OCI-LY3 (cell line): ENCODE results near the gene SRGAP2C.
A peak's percentile ranks its signal among the peaks of the same experiment; 100 is the strongest.
"Not testable (repeated sequence)": the region's sequence is repeated elsewhere in the genome, so short reads cannot be mapped to it uniquely, and the experiment has no call there.

ENCODE experiments used
- H2AFZ ChIP-seq: fragments of 200-600, 300-600 bp; shearing (Covaris generic); 2 replicates; pipeline ENCODE4 v1.6.0; 2014; ENCODE audit warnings: antibody characterized with exemption, low read depth, low read length
- H3K27ac ChIP-seq: fragments of 200-600, 300-600 bp; sonication (generic); 2 replicates; pipeline ENCODE4 v1.5.1; 2014; ENCODE audit warnings: mild to moderate bottlenecking, low read length, moderate library complexity, mixed read lengths
- H3K27me3 ChIP-seq: fragments of 200-600, 300-600 bp; sonication (generic); 2 replicates; pipeline ENCODE4 v1.6.1; 2014; ENCODE audit warnings: low read depth, low read length, mixed read lengths
- H3K36me3 ChIP-seq: fragments of 200-600, 300-600 bp; sonication (generic); replicated peaks from 2 replicates; pipeline ENCODE3; 2014; ENCODE audit warnings: low read depth, low read length, mixed read lengths
- H3K4me1 ChIP-seq: fragments of 300-600, 200-600 bp; sonication (generic); 2 replicates; pipeline ENCODE4 v1.6.1; 2014; ENCODE audit warnings: low read length, mixed read lengths
- H3K4me2 ChIP-seq: fragments of 200-600, 300-600 bp; sonication (generic); 2 replicates; pipeline ENCODE4 v1.6.1; 2014; ENCODE audit warnings: low read length, mixed read lengths
- H3K4me3 ChIP-seq: fragments of 300-600, 200-600 bp; sonication (generic); 2 replicates; pipeline ENCODE4 v1.5.1; 2014; ENCODE audit warnings: antibody characterized with exemption, mild to moderate bottlenecking, low read length, moderate library complexity
- H3K79me2 ChIP-seq: fragments of 300-600, 200-600 bp; shearing (Covaris generic); 2 replicates; pipeline ENCODE4 v1.6.1; 2014; ENCODE audit warnings: mild to moderate bottlenecking, low read length, mixed read lengths
- H3K9ac ChIP-seq: fragments of 300-600, 200-600 bp; shearing (Covaris generic); 2 replicates; pipeline ENCODE4 v1.6.0; 2014; ENCODE audit warnings: mild to moderate bottlenecking, low read length, moderate library complexity
- H3K9me3 ChIP-seq: fragments of 200-600, 300-600 bp; shearing (Covaris generic); 2 replicates; pipeline ENCODE4 v1.6.1; 2014; ENCODE audit warnings: low read length, mixed read lengths; ENCODE audit not compliant: insufficient read depth
- H4K20me1 ChIP-seq: fragments of 200-600, 300-600 bp; sonication (generic); 2 replicates; pipeline ENCODE4 v1.6.1; 2016; ENCODE audit warnings: low read length, mixed read lengths; ENCODE audit not compliant: insufficient read depth
- EZH2phosphoT487 ChIP-seq: fragments of 200-600 bp; shearing (Covaris generic); IDR thresholded peaks from 2 replicates; pipeline ENCODE4 v1.6.1; 2018; ENCODE audit warnings: antibody characterized with exemption, mixed run types, low read depth
- TF ChIP-seq, protein P1 (sequence below): fragments of 200-600, 300-600 bp; sonication (generic); IDR thresholded peaks from 2 replicates; pipeline ENCODE4 v1.5.1; 2014; ENCODE audit warnings: antibody characterized with exemption, low read length, low read depth

Gene SRGAP2C

DNA sequence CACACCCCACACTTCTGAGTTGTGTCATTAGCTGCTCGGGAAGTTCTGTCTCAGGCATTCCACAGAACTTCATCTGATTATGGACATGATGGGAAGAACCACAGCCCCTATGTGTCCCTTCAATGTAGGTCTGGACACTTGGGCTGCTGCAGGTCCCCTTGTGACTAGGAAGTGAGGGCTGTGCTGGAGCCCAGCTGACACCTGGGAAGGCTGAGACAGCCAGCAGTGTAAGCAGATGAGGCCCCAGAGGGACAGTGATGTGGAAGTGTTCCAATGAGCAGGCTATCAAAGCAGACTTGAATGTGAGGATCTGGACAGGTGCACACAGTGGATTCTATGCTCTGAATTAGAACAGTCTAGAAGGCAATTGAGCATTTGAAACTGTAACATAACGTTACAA lies 239.2 kb downstream of the SRGAP2C start:
- not testable (repeated sequence) for H4K20me1 ChIP-seq, H3K9ac ChIP-seq, H3K9me3 ChIP-seq, H3K79me2 ChIP-seq, H3K27ac ChIP-seq, H3K36me3 ChIP-seq, H3K4me3 ChIP-seq, H3K27me3 ChIP-seq, H3K4me2 ChIP-seq, H2AFZ ChIP-seq
- peaks cover 16% of the 10 kb centered on the region for H3K4me1 ChIP-seq

- Histone ChIP-seq H3K9ac (peak overlapping the region; percentile 82), H2AFZ (peak overlapping the region; percentile 76; the same call in 1 of the 2 replicates), H3K4me3 (peak overlapping the region; percentile 76), H3K27ac (peak overlapping the region; percentile 97), H3K4me1 (peaks cover 39% of the 10 kb centered on the region), H3K4me2 (peak overlapping the region; percentile 66)
- not testable (repeated sequence) for H3K27me3 ChIP-seq, H3K79me2 ChIP-seq, H3K36me3 ChIP-seq, H3K9me3 ChIP-seq, H4K20me1 ChIP-seq
Observed at GRCh38 chr1:121433517-121433916, 248.7 kb downstream of the SRGAP2C start.

DNA sequence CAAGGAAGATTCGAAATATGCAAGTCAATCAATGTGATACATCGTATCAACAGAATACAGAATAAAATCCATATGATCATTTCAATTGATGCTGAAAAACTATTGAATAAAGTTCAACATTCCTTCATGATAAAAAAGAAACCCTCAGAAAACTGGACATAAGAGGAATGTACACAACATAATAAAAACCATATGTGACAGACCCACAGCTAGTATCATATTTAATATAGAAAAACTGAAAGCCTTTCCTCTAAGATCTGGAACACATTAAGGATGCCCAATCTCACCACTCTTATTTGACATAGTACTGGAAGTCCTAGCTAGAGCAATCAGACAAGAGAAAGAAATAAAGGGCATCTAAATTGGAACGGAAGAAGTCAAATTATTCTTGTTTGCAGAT lies 254.1 kb downstream of the SRGAP2C start:
- not testable (repeated sequence) for H3K9ac ChIP-seq, H2AFZ ChIP-seq, H3K79me2 ChIP-seq, H4K20me1 ChIP-seq, H3K27ac ChIP-seq, H3K36me3 ChIP-seq, H3K27me3 ChIP-seq, H3K4me3 ChIP-seq, H3K4me2 ChIP-seq, H3K9me3 ChIP-seq
- peaks cover 14% of the 10 kb centered on the region for H3K4me1 ChIP-seq

- Histone ChIP-seq H3K79me2 (no peaks in the 10 kb centered on the region), H3K4me3 (no peak overlapping the region), H2AFZ (no peak overlapping the region), H3K4me1 (peaks cover 15% of the 10 kb centered on the region), H3K27me3 (no peaks in the 10 kb centered on the region), H3K4me2 (no peak overlapping the region), H3K36me3 (no peaks in the 10 kb centered on the region), H4K20me1 (no peaks in the 10 kb centered on the region), H3K27ac (no peak overlapping the region), H3K9me3 (no peaks in the 10 kb centered on the region), H3K9ac (no peak overlapping the region)
- TF ChIP-seq, protein P1, sequence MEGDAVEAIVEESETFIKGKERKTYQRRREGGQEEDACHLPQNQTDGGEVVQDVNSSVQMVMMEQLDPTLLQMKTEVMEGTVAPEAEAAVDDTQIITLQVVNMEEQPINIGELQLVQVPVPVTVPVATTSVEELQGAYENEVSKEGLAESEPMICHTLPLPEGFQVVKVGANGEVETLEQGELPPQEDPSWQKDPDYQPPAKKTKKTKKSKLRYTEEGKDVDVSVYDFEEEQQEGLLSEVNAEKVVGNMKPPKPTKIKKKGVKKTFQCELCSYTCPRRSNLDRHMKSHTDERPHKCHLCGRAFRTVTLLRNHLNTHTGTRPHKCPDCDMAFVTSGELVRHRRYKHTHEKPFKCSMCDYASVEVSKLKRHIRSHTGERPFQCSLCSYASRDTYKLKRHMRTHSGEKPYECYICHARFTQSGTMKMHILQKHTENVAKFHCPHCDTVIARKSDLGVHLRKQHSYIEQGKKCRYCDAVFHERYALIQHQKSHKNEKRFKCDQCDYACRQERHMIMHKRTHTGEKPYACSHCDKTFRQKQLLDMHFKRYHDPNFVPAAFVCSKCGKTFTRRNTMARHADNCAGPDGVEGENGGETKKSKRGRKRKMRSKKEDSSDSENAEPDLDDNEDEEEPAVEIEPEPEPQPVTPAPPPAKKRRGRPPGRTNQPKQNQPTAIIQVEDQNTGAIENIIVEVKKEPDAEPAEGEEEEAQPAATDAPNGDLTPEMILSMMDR = no peak
- TF ChIP-seq EZH2phosphoT487 = no peak
Observed at GRCh38 chr1:121440993-121441392, 256.2 kb downstream of the SRGAP2C start.
